Measurements from ENCODE around the gene MYPOP.

Gene MYPOP

GRCh38 chr19:45883881-45884681 lies 18.3 kb downstream of the MYPOP start:
- no peak for DNase-seq
- TF ChIP-seq POLR2A (IDR thresholded peaks at IDR 0.05; ENCODE audit: low read length) (no peak), GATA1 (IDR thresholded peaks at IDR 0.05; ENCODE audit: low read depth, low read length) (no peak)

DNA sequence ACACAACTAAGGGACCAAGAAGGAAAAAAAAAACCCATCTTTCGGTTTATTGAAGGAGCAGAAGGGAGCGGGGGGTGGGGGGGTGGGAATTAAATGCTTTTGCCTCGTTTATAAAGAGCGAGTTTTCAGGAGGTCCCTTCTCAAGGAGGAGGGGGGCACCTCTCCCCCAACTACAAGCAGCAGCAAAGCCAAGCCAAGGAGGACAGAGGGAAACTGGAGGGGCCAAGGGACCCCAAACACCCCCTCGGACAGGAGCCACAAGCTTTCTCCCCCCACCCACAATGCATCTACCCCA lies 18.9 kb downstream of the MYPOP start:
- TF ChIP-seq GATA1 (IDR thresholded peaks at IDR 0.05; ENCODE audit: low read depth, low read length) (no peak), POLR2A (IDR thresholded peaks at IDR 0.05; ENCODE audit: low read length) (no peak)
- DNase-seq: no peak

DNA sequence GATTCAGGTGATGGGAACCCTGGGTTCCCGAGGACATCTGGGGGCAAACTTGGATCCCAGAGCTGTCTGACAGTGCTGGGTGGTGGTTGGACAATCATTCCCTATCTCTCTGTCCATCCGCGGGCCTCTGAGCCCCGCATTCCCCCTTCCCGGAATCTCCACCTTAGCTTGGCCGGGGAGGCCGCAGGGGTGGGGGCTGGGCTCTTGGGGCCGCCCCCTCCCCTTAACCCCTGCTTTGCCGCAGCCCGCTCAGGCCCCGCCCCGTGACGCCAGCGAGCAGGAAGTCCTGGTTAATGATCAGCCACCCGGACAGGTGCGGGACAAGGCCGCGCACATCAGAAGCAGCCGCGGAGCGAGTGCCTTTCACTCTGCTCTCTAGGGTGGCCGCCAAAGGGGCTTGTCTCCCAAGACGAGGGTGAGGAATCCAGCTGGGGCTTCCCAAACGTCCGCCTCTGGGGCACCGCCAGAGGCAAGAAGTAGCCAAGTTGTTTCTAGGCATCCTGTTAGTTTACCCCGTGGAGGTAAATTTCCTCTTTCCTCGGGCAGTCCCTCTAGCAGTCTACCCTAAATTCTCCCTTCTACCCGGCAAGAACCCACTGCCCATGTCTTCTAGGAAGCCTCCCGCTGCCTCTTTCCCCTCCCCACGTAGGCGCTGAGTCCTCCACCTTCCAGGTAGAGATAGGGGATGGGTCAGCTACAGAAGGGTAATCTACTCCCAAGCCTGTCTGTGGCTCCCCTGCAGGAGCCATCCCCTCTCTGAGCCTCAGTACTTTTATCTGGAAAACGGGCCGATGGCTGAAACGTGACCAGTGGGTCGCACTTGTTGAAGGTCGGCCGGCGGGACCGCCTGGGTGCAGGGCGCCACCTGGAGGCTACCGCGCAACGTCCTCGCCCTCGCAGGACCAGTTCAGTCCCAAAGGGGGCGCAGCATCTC lies 19.5 kb downstream of the MYPOP start:
- TF ChIP-seq POLR2A (IDR thresholded peaks at IDR 0.05; ENCODE audit: low read length): no peak
- TF ChIP-seq GATA1 (IDR thresholded peaks at IDR 0.05; ENCODE audit: low read depth, low read length): no peak
- DNase-seq: peak; percentile 92 to 95

- DNase-seq: no peak
- TF ChIP-seq POLR2A (IDR thresholded peaks at IDR 0.05; ENCODE audit: low read length) (no peak), GATA1 (IDR thresholded peaks at IDR 0.05; ENCODE audit: low read depth, low read length) (no peak)
Measured at GRCh38 chr19:45881909-45882528, 20.4 kb downstream of the MYPOP start.

DNA sequence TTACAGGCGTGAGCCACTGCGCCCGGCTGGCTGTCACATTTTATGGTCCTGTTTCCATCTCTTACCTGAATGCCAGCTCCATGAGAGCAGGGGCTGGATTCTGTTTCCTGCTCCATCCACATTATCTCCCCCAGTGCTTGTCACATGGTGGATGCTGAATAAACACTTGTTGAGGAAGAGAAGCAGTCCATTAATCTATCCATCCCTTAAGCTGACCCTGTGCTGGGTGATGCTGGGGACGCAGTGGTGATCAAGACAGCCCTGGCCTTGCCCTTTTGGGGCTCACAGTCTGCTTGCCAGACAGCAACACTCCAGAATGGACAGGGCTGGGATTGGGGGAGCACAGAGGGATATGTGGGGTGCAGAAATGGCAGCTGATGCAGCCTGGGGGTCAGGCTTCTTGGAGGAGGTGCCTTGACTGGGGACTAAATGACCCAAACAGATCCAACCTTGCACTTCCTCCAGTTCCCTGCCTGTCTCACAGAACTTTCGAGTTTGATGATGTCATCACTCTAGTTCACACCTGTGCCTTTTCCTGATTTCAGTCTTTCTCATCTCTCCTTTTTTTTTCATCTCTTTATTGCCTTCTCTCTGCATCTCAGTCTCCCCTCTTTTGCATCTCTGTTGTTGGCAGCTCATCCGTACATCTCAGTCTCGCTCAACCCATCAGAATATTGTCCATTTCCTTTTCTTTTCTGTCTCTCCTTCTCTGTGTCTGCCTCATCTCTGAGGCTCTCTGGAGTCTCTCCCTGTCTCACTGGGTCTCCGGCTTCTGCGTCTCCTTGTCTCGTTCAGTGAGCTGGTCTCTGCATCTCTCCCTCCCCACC lies 21.1 kb downstream of the MYPOP start:
- TF ChIP-seq POLR2A (IDR thresholded peaks at IDR 0.05; ENCODE audit: low read length) (no peak), GATA1 (IDR thresholded peaks at IDR 0.05; ENCODE audit: low read depth, low read length) (no peak)
- no peak for DNase-seq

GRCh38 chr19:45879971-45880370 lies 22.4 kb downstream of the MYPOP start:
- TF ChIP-seq GATA1 (IDR thresholded peaks at IDR 0.05; ENCODE audit: low read depth, low read length) (no peak), POLR2A (IDR thresholded peaks at IDR 0.05; ENCODE audit: low read length) (no peak)

GRCh38 chr19:45879055-45879454 lies 23.4 kb downstream of the MYPOP start:
- TF ChIP-seq POLR2A (IDR thresholded peaks at IDR 0.05; ENCODE audit: low read length) (no peak), GATA1 (IDR thresholded peaks at IDR 0.05; ENCODE audit: low read depth, low read length) (no peak)
- DNase-seq: no peak

More at GRCh38 chr19:45879971-45880370, 22.4 kb downstream of the MYPOP start:
- DNase-seq: no peak

DNA sequence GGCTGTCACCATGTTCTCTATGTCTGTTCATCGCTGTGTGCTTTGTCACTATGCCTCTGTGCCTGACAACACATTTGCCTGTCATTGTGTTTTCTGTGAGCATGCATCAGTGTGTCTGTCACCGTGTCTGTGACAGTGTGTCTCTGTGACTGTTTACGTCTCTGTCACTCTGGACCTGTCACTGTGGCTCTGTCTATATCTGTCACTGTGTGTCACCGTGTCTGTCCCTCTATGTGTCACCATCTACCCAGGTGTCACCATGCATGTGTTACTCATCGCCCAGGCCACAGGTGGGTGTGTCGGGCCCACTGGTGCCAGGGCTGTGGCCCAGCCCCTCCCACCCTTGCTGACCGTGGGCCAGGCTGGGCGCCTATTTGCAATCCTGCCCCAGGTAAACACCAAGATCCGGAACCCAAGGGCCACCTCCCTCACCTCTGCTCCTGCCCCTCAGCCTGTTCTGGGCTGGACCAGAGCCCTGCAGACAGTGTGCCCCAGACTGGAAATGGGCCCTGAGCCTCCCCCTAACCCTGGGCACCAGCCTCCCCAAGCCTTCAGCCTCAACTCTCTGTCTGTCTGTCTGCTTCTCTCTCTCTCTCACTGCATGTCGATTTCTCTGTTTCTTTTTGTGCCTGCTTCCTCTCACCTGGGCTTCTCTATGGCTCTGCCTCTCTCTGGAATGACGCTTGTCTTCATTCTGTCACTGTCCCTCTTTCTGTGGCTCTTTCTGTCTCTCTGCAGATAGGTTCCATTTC lies 24.2 kb downstream of the MYPOP start:
- DNase-seq: no peak
- TF ChIP-seq POLR2A (IDR thresholded peaks at IDR 0.05; ENCODE audit: low read length): no peak

GRCh38 chr19:45876411-45877197 lies 25.8 kb downstream of the MYPOP start:
- TF ChIP-seq GATA1 (IDR thresholded peaks at IDR 0.05; ENCODE audit: low read depth, low read length) (no peak), POLR2A (IDR thresholded peaks at IDR 0.05; ENCODE audit: low read length) (no peak)
- DNase-seq: peak in 1 of 2 experiments; percentile 32

DNA sequence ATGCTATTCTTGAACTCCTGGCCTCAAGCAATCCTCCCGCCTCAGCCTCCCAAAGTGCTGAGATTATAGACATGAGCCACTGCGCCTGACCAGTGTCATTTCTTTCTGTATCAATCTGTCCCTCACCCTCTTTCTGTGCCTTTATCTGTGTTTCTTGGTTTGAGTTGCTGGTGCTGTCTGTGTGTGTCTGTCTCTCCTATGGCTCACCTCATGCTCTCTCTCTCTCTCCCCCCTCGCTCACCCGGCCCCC lies 26.3 kb downstream of the MYPOP start:
- TF ChIP-seq POLR2A (IDR thresholded peaks at IDR 0.05; ENCODE audit: low read length): no peak
- TF ChIP-seq GATA1 (IDR thresholded peaks at IDR 0.05; ENCODE audit: low read depth, low read length): no peak
- DNase-seq: no peak

GRCh38 chr19:45874620-45874966 lies 27.8 kb downstream of the MYPOP start:
- TF ChIP-seq GATA1 (IDR thresholded peaks at IDR 0.05; ENCODE audit: low read depth, low read length): no peak
- TF ChIP-seq POLR2A (IDR thresholded peaks at IDR 0.05; ENCODE audit: low read length): no peak
- no peak for DNase-seq

DNA sequence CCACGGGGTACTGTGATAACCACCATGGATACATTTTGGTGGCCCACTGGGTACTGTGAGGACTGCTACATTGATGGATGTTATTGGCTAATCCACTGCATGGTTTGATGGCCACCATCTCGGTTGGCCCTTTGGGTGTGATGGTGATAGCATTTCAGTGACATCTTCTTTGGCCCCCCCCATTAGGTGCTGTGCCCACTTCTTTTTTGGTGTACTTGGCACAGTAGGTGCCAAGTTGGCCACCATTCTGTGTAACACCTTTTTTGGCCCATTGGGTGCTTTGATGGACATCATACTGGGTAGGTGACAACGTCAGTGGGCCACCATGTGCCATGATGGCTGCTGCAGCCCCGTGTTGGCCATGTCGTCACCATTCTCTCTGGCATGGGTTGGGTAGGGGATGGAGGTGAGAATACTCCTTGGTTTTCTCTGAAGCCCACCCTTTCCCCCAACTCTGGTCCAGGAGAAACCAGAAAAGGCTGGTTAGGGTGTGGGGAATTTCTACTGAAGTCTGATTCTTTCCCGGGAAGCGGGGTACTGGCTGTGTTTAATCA lies 29.1 kb downstream of the MYPOP start:
- no peak for TF ChIP-seq POLR2A (IDR thresholded peaks at IDR 0.05; ENCODE audit: low read length)
- no peak for TF ChIP-seq GATA1 (IDR thresholded peaks at IDR 0.05; ENCODE audit: low read depth, low read length)
- no peak for DNase-seq

All from erythroblast (primary cell).